GM10847 (cell line): ENCODE results near the gene SRRM2.

ENCODE experiments used
- POLR2A ChIP-seq: IDR thresholded peaks from 2 replicates; pipeline ENCODE4 v1.6.1; 2011; ENCODE audit not compliant: insufficient read length; ENCODE audit errors: extremely low read depth

Gene SRRM2

GRCh38 chr16:2744711-2745110 lies 7.7 kb upstream of the SRRM2 start:
- no peak for TF ChIP-seq POLR2A

GRCh38 chr16:2745116-2745890 lies 7.1 kb upstream of the SRRM2 start:
- no peak for TF ChIP-seq POLR2A

- TF ChIP-seq POLR2A = no peak
These were observed 6.5 kb upstream of the SRRM2 start for GRCh38 chr16:2745961-2746360.

- TF ChIP-seq POLR2A = no peak
These were observed 3.5 kb upstream of the SRRM2 start for GRCh38 chr16:2748757-2749455.

- no peak for TF ChIP-seq POLR2A
These were observed 3.0 kb upstream of the SRRM2 start for GRCh38 chr16:2749476-2749875.

- TF ChIP-seq POLR2A = no peak
These were observed 2.5 kb upstream of the SRRM2 start for GRCh38 chr16:2749936-2750335.

GRCh38 chr16:2751577-2752034 lies 832 bp upstream of the SRRM2 start:
- TF ChIP-seq POLR2A = no peak

GRCh38 chr16:2752850-2753732 lies 653 bp downstream of the SRRM2 start:
- TF ChIP-seq POLR2A = no peak

GRCh38 chr16:2753733-2754020 lies 1.2 kb downstream of the SRRM2 start:
- no peak for TF ChIP-seq POLR2A

- TF ChIP-seq POLR2A = no peak
These were observed 2.7 kb downstream of the SRRM2 start for GRCh38 chr16:2755158-2755557.

GRCh38 chr16:2756288-2757015 lies 4.0 kb downstream of the SRRM2 start:
- TF ChIP-seq POLR2A = no peak

- TF ChIP-seq POLR2A = no peak
These were observed 4.9 kb downstream of the SRRM2 start for GRCh38 chr16:2757344-2757743.

GRCh38 chr16:2761472-2761871 lies 9.0 kb downstream of the SRRM2 start:
- TF ChIP-seq POLR2A = no peak

- TF ChIP-seq POLR2A = no peak
These were observed 9.6 kb downstream of the SRRM2 start for GRCh38 chr16:2761886-2762583.
